Measurements from ENCODE around the gene ME3.

ME3 gene

DNA sequence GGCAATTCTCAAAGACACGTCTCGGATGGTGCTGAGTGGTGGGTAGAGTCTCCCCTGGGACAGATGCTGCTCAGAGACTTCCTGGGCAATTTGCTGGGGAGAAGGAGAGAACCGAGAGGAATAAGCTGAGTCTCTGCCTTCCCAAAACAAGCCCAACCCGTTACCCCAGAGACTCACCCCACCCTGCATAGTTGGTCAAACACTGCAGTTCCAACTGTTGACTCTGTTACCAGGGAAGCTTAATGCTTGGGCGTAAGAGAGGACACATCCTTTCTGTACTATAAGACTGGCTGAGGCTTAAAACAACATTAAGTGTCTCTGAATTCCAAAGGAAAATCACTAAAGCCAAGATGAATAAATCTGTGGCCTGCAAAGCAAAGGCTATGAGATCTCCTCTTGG, 229.6 kb downstream of the ME3 start:
- H3K9me3 ChIP-seq = no peaks in the 10 kb centered on the region
- H3K4me3 ChIP-seq = no peak overlapping the region
- peak overlapping the region in 1 of 2 donors; percentile 12 for H3K27ac ChIP-seq
- no peak for DNase-seq
- H3K27me3 ChIP-seq = no peaks in the 10 kb centered on the region
- H3K36me3 ChIP-seq = peaks cover 17 to 41% (median 19%) of the 10 kb centered on the region in 3 donors
- TF ChIP-seq, protein P1, sequence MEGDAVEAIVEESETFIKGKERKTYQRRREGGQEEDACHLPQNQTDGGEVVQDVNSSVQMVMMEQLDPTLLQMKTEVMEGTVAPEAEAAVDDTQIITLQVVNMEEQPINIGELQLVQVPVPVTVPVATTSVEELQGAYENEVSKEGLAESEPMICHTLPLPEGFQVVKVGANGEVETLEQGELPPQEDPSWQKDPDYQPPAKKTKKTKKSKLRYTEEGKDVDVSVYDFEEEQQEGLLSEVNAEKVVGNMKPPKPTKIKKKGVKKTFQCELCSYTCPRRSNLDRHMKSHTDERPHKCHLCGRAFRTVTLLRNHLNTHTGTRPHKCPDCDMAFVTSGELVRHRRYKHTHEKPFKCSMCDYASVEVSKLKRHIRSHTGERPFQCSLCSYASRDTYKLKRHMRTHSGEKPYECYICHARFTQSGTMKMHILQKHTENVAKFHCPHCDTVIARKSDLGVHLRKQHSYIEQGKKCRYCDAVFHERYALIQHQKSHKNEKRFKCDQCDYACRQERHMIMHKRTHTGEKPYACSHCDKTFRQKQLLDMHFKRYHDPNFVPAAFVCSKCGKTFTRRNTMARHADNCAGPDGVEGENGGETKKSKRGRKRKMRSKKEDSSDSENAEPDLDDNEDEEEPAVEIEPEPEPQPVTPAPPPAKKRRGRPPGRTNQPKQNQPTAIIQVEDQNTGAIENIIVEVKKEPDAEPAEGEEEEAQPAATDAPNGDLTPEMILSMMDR (IDR thresholded peaks at IDR 0.05) = no peak
- H3K4me1 ChIP-seq = peaks cover 0 to 38% (median 26%) of the 10 kb centered on the region in 4 donors
- intact Hi-C loops (cut with DNase I; ENCODE audit: low total_unique reads) = no loop called here

- peaks cover 0 to 38% (median 26%) of the 10 kb centered on the region in 4 donors for H3K4me1 ChIP-seq
- intact Hi-C loops (cut with DNase I; ENCODE audit: low total_unique reads) = no loop called here
- H3K27ac ChIP-seq = peak overlapping the region in 1 of 2 donors; percentile 12
Measured at GRCh38 chr11:86442420-86442819, 230.0 kb downstream of the ME3 start.

DNA sequence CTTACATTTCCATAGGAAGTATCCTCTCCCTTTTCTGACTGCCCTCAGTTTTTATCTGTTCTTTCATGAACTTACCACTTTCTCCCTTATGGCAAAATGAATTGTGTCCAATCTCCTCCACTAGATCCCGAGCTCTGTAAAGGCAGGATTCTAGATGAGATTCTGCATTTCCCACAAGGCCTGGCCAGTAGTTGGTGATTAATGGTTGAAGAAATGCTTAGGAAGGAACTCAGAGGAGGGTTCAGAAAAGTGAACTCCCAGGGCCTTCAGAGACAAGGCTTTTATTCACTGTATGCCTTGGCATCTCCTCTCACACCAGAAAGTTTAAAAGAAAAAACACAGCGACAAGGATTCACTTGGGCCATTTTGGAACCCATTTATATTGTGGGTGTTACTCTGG, 231.6 kb downstream of the ME3 start:
- Histone ChIP-seq H3K27me3 (no peaks in the 10 kb centered on the region), H3K4me1 (peaks cover 0 to 38% (median 26%) of the 10 kb centered on the region in 4 donors), H3K36me3 (peaks cover 4 to 24% (median 11%) of the 10 kb centered on the region in 3 donors), H3K4me3 (no peak overlapping the region), H3K9me3 (no peaks in the 10 kb centered on the region), H3K27ac (peak overlapping the region; percentile 71 to 77)
- TF ChIP-seq, protein P1 (IDR thresholded peaks at IDR 0.05) = no peak
- intact Hi-C loops (cut with DNase I; ENCODE audit: low total_unique reads) = no loop called here
- no peak for DNase-seq

More at GRCh38 chr11:86442420-86442819, 230.0 kb downstream of the ME3 start:
- H3K4me3 ChIP-seq = no peak overlapping the region
- TF ChIP-seq, protein P1 (IDR thresholded peaks at IDR 0.05) = no peak
- H3K36me3 ChIP-seq = peaks cover 17 to 39% (median 19%) of the 10 kb centered on the region in 3 donors
- no peaks in the 10 kb centered on the region for H3K27me3 ChIP-seq
- H3K9me3 ChIP-seq = no peaks in the 10 kb centered on the region
- DNase-seq = no peak

- no peaks in the 10 kb centered on the region for H3K9me3 ChIP-seq
- no peaks in the 10 kb centered on the region for H3K27me3 ChIP-seq
- H3K27ac ChIP-seq = peak overlapping the region; percentile 71 to 77
- DNase-seq = peak; percentile 78 to 80
- peaks cover 0 to 18% (median 7%) of the 10 kb centered on the region in 3 donors for H3K36me3 ChIP-seq
- H3K4me1 ChIP-seq = peaks cover 0 to 38% (median 26%) of the 10 kb centered on the region in 4 donors
- TF ChIP-seq, protein P1 (IDR thresholded peaks at IDR 0.05) = no peak
- no peak overlapping the region for H3K4me3 ChIP-seq
- intact Hi-C loops (cut with DNase I; ENCODE audit: low total_unique reads) = no loop called here
Measured at GRCh38 chr11:86440305-86440716, 232.1 kb downstream of the ME3 start.

DNA sequence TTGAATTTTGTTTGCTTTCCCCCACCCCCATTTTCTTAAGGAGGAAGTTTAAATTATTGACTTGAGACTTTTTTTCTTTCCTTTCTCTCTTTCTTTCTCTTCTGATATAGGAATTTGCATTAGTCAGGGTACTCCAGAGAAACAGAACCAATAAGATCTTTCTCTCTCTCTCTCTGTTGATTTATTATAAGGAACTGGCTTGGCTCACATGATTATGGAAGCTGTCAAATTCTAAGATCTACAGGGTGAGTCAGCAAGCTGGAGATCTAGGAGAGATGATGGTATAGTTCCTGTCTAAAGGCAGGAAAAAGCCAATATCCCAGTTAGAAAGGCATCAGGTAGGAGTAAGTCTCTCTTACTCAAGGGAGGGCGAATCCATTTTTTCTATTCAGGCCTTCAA, 233.7 kb downstream of the ME3 start:
- intact Hi-C loops (cut with DNase I; ENCODE audit: low total_unique reads) = no loop called here
- peaks cover 0 to 6% (median 0%) of the 10 kb centered on the region in 3 donors for H3K36me3 ChIP-seq

More for the DNA sequence above, 233.7 kb downstream of the ME3 start:
- Histone ChIP-seq H3K4me1 (peaks cover 0 to 36% (median 26%) of the 10 kb centered on the region in 4 donors), H3K9me3 (no peaks in the 10 kb centered on the region), H3K4me3 (no peak overlapping the region), H3K27ac (no peak overlapping the region), H3K27me3 (no peaks in the 10 kb centered on the region)
- DNase-seq = no peak
- TF ChIP-seq, protein P1 (IDR thresholded peaks at IDR 0.05) = no peak
